ENCODE data around the gene AGBL1.

DNA sequence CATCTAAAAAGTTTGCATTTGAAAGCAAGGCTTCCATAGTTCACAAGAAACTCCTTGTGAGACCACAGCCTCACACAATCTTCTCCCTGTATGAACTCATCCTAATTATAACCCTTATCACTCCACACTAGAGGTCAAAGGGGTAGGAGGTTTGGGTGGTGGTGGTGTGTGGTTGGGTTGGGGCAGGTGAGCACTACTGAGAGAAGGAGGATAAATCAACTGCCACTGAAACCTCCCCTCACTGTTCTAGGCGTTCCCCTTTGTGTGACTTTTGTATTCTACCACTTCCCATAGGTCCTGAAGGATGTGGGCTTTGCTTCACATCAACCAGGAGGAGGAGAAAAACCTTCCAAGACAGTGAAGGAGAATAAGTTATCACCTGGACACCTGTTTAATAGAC lies 6.4 kb upstream of the AGBL1 start:
- TF ChIP-seq POLR2A (IDR thresholded peaks at IDR 0.05), result no peak
- TF ChIP-seq EP300 (IDR thresholded peaks at IDR 0.05; ENCODE audit: low read depth), result no peak

All from transverse colon (tissue), 1 donor.